GM19324 (cell line): ENCODE data around the gene FAM83E.
"Not testable (repeated sequence)": the region's sequence is repeated elsewhere in the genome, so short reads cannot be mapped to it uniquely, and the experiment has no call there.

Experiments used
- ATAC-seq: cut with Tn5 transposase; IDR thresholded peaks from one replicate; pipeline ENCODE4 v1.9.1; 2021; ENCODE audit warnings: mild to moderate bottlenecking, moderate library complexity; ENCODE audit not compliant: unreplicated experiment, low FRiP score

Gene FAM83E

GRCh38 chr19:48614436-48615230 is at the start of gene FAM83E:
FAM83E (minus strand) TSS chr19:48615076; CDS start chr19:48613372, 1,704 bp downstream.
- no peak for ATAC-seq

- no peak for ATAC-seq
Observed at GRCh38 chr19:48664476-48664875, 49.6 kb upstream of the FAM83E start.

- no peak for ATAC-seq
Observed at GRCh38 chr19:48663667-48664066, 48.8 kb upstream of the FAM83E start.

- no peak for ATAC-seq
Observed at GRCh38 chr19:48661711-48662090, 46.8 kb upstream of the FAM83E start.

- ATAC-seq, result peak; percentile 83
Observed at GRCh38 chr19:48660852-48661710, 46.2 kb upstream of the FAM83E start.

GRCh38 chr19:48659768-48660167 is 44.9 kb upstream of the FAM83E start:
- no peak for ATAC-seq

GRCh38 chr19:48658483-48658882 is 43.6 kb upstream of the FAM83E start:
- ATAC-seq, result no peak

GRCh38 chr19:48657828-48658227 is 43.0 kb upstream of the FAM83E start:
- ATAC-seq, result not testable (repeated sequence)

- no peak for ATAC-seq
Observed at GRCh38 chr19:48656840-48657474, 42.1 kb upstream of the FAM83E start.

- ATAC-seq, result no peak
Observed at GRCh38 chr19:48654299-48655059, 39.6 kb upstream of the FAM83E start.

GRCh38 chr19:48651683-48652048 is 36.8 kb upstream of the FAM83E start:
- no peak for ATAC-seq

- no peak for ATAC-seq
Observed at GRCh38 chr19:48650974-48651682, 36.3 kb upstream of the FAM83E start.

- ATAC-seq, result no peak
Observed at GRCh38 chr19:48648134-48648533, 33.3 kb upstream of the FAM83E start.

GRCh38 chr19:48646722-48647216 is 31.9 kb upstream of the FAM83E start:
- no peak for ATAC-seq

GRCh38 chr19:48646001-48646721 is 31.3 kb upstream of the FAM83E start, which contains the start of gene CA11:
CA11 (minus strand) TSS chr19:48646187; CDS start chr19:48645632, 555 bp downstream.
- peak; percentile 63 for ATAC-seq

GRCh38 chr19:48645620-48646000 is 30.7 kb upstream of the FAM83E start:
- no peak for ATAC-seq

- ATAC-seq, result peak; percentile 46
Observed at GRCh38 chr19:48644839-48645619, 30.2 kb upstream of the FAM83E start.

- no peak for ATAC-seq
Observed at GRCh38 chr19:48644355-48644754, 29.5 kb upstream of the FAM83E start.
